GM21723 (cell line): ENCODE data around the gene DLX2.

Source experiments
- ATAC-seq: cut with Tn5 transposase; IDR thresholded peaks from one replicate; pipeline ENCODE4 v1.9.1; 2021; ENCODE audit warnings: mild to moderate bottlenecking, moderate library complexity; ENCODE audit not compliant: unreplicated experiment

Gene DLX2

GRCh38 chr2:172056293-172056692 lies 46.4 kb downstream of the DLX2 start:
- ATAC-seq = no peak

- no peak for ATAC-seq
These were observed 49.2 kb downstream of the DLX2 start for GRCh38 chr2:172053486-172053885.

- ATAC-seq = no peak
These were observed 50.4 kb downstream of the DLX2 start for GRCh38 chr2:172052000-172052983.

- no peak for ATAC-seq
These were observed 52.1 kb downstream of the DLX2 start for GRCh38 chr2:172050479-172051125.

- ATAC-seq = no peak
These were observed 53.1 kb downstream of the DLX2 start for GRCh38 chr2:172049567-172050120.
